PC-3 (cell line): ENCODE data around the gene RBM34.

Experiments used
- EZH2 ChIP-seq: fragments of 300-600 bp; sonication (generic); IDR thresholded peaks from one replicate; pipeline ENCODE4 v1.6.1; 2017; ENCODE audit warnings: antibody characterized with exemption, mild to moderate bottlenecking, low read length; ENCODE audit not compliant: unreplicated experiment
- EZH2phosphoT487 ChIP-seq: fragments of 300-600 bp; sonication (generic); IDR thresholded peaks from 2 replicates; pipeline ENCODE4 v1.6.1; 2018; ENCODE audit warnings: mild to moderate bottlenecking, antibody characterized with exemption, low read length, borderline replicate concordance
- TF ChIP-seq, protein P1 (sequence below): fragments of 300-600 bp; sonication (generic); conservative IDR thresholded peaks from 2 replicates; pipeline ENCODE4 v1.5.1; 2017; ENCODE audit warnings: antibody characterized with exemption, low read depth, mild to moderate bottlenecking, low read length

DNA sequence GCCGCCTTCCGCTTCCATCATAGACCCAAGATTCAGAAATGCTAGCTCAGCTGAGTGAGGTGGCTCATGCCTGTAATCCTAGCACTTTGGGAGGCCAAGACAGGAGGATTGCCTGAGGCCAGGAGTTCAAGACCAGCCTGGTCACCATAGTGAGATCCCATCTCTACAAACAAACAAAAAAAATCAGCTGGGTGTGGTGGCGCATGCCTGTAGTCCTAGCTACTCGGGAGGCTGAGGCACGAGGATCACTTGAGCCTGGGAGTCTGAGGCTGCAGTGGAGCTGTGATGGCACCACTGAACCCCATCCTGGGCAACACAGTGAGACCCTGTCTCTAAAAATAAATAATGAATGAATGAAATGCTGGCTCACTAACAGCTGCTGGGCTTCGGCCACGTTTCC lies 72.1 kb downstream of the RBM34 start:
- TF ChIP-seq, protein P1, sequence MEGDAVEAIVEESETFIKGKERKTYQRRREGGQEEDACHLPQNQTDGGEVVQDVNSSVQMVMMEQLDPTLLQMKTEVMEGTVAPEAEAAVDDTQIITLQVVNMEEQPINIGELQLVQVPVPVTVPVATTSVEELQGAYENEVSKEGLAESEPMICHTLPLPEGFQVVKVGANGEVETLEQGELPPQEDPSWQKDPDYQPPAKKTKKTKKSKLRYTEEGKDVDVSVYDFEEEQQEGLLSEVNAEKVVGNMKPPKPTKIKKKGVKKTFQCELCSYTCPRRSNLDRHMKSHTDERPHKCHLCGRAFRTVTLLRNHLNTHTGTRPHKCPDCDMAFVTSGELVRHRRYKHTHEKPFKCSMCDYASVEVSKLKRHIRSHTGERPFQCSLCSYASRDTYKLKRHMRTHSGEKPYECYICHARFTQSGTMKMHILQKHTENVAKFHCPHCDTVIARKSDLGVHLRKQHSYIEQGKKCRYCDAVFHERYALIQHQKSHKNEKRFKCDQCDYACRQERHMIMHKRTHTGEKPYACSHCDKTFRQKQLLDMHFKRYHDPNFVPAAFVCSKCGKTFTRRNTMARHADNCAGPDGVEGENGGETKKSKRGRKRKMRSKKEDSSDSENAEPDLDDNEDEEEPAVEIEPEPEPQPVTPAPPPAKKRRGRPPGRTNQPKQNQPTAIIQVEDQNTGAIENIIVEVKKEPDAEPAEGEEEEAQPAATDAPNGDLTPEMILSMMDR, result no peak
- TF ChIP-seq EZH2phosphoT487 (no peak), EZH2 (no peak)
